PC-3 (cell line): Measurements from ENCODE around the gene CAP2.

Experiments
- EZH2 ChIP-seq: fragments of 300-600 bp; sonication (generic); IDR thresholded peaks from one replicate; pipeline ENCODE4 v1.6.1; 2017; ENCODE audit warnings: antibody characterized with exemption, mild to moderate bottlenecking, low read length; ENCODE audit not compliant: unreplicated experiment
- EZH2phosphoT487 ChIP-seq: fragments of 300-600 bp; sonication (generic); IDR thresholded peaks from 2 replicates; pipeline ENCODE4 v1.6.1; 2018; ENCODE audit warnings: mild to moderate bottlenecking, antibody characterized with exemption, low read length, borderline replicate concordance
- TF ChIP-seq, protein P1 (sequence below): fragments of 300-600 bp; sonication (generic); conservative IDR thresholded peaks from 2 replicates; pipeline ENCODE4 v1.5.1; 2017; ENCODE audit warnings: antibody characterized with exemption, low read depth, mild to moderate bottlenecking, low read length

DNA sequence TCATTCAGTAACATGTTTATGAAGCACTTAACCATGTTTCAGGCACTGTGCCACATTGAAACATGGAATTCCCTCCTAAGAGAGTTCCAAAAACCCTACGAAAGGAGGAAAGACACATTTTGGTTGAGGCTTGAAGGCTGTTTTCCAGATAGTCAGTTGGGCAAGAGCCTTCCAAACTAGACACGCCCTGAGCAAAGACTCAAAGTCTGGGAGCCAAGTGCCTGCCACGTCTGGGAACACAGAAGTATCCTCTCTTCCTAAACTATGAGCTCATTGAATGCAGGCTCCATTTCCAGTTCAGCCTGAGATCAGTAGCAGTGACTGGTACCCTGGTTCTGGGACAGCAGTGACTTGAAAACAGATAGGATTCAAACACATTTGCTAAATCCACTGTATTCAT, 132.2 kb downstream of the CAP2 start:
- TF ChIP-seq EZH2 (no peak), EZH2phosphoT487 (no peak)
- TF ChIP-seq, protein P1, sequence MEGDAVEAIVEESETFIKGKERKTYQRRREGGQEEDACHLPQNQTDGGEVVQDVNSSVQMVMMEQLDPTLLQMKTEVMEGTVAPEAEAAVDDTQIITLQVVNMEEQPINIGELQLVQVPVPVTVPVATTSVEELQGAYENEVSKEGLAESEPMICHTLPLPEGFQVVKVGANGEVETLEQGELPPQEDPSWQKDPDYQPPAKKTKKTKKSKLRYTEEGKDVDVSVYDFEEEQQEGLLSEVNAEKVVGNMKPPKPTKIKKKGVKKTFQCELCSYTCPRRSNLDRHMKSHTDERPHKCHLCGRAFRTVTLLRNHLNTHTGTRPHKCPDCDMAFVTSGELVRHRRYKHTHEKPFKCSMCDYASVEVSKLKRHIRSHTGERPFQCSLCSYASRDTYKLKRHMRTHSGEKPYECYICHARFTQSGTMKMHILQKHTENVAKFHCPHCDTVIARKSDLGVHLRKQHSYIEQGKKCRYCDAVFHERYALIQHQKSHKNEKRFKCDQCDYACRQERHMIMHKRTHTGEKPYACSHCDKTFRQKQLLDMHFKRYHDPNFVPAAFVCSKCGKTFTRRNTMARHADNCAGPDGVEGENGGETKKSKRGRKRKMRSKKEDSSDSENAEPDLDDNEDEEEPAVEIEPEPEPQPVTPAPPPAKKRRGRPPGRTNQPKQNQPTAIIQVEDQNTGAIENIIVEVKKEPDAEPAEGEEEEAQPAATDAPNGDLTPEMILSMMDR: no peak
